ENCODE data around the gene STX8.

- no peak for TF ChIP-seq CTCF (IDR thresholded peaks at IDR 0.05)
- TF ChIP-seq POLR2A (IDR thresholded peaks at IDR 0.05), result no peak
Observed at GRCh38 chr17:9571201-9571600, 4.4 kb downstream of the STX8 start.

Measured in Peyer's patch (tissue), 4 donors.